Measurements from ENCODE around the gene GLIS1. TPM values are rescaled to one million over a fixed set of nuclear protein-coding genes. Genes with fewer than 3 reads are reported as not detected.

The GLIS1 gene
- total RNA-seq, 1 donor from 2014 or later, result 17.4 TPM

- DNase-seq (ENCODE audit: low spot score), result peak; percentile 79
- Mint-ChIP-seq H3K4me1 (ENCODE audit: low read depth) (peaks cover 16% of the 10 kb centered on the region), H3K36me3 (ENCODE audit: low read depth) (no peaks in the 10 kb centered on the region), H3K27me3 (ENCODE audit: low read depth) (no peaks in the 10 kb centered on the region), H3K27ac (ENCODE audit: unreplicated experiment) (no peak overlapping the region), H3K9me3 (ENCODE audit: low read depth) (no peaks in the 10 kb centered on the region), H3K4me3 (ENCODE audit: unreplicated experiment) (no peak overlapping the region)
- no peak for TF ChIP-seq CTCF (IDR thresholded peaks at IDR 0.05)
Observed at GRCh38 chr1:53636621-53637171, 102.3 kb downstream of the GLIS1 start.

GRCh38 chr1:53634571-53634979 is 104.4 kb downstream of the GLIS1 start:
- H3K27me3 Mint-ChIP-seq (ENCODE audit: low read depth), result no peaks in the 10 kb centered on the region
- H3K36me3 Mint-ChIP-seq (ENCODE audit: low read depth), result no peaks in the 10 kb centered on the region
- peak; percentile 55 for DNase-seq (ENCODE audit: low spot score)
- H3K27ac Mint-ChIP-seq (ENCODE audit: unreplicated experiment), result no peak overlapping the region
- TF ChIP-seq CTCF (IDR thresholded peaks at IDR 0.05), result no peak
- H3K9me3 Mint-ChIP-seq (ENCODE audit: low read depth), result no peaks in the 10 kb centered on the region
- no peak overlapping the region for H3K4me3 Mint-ChIP-seq (ENCODE audit: unreplicated experiment)
- H3K4me1 Mint-ChIP-seq (ENCODE audit: low read depth), result peaks cover 9% of the 10 kb centered on the region

- Mint-ChIP-seq H3K36me3 (ENCODE audit: low read depth) (no peaks in the 10 kb centered on the region), H3K9me3 (ENCODE audit: low read depth) (no peaks in the 10 kb centered on the region), H3K27me3 (ENCODE audit: low read depth) (no peaks in the 10 kb centered on the region), H3K4me1 (ENCODE audit: low read depth) (peaks cover 6% of the 10 kb centered on the region), H3K27ac (ENCODE audit: unreplicated experiment) (no peak overlapping the region), H3K4me3 (ENCODE audit: unreplicated experiment) (no peak overlapping the region)
- no peak for DNase-seq (ENCODE audit: low spot score)
- no peak for TF ChIP-seq CTCF (IDR thresholded peaks at IDR 0.05)
Observed at GRCh38 chr1:53633073-53633704, 105.8 kb downstream of the GLIS1 start.

- no peak for TF ChIP-seq CTCF (IDR thresholded peaks at IDR 0.05)
- DNase-seq (ENCODE audit: low spot score), result no peak
Observed at GRCh38 chr1:53631622-53632310, 107.2 kb downstream of the GLIS1 start.

GRCh38 chr1:53629101-53629691 is 109.8 kb downstream of the GLIS1 start:
- no peak for DNase-seq (ENCODE audit: low spot score)

More at GRCh38 chr1:53631622-53632310, 107.2 kb downstream of the GLIS1 start:
- Mint-ChIP-seq H3K4me1 (ENCODE audit: low read depth) (peaks cover 7% of the 10 kb centered on the region), H3K4me3 (ENCODE audit: unreplicated experiment) (no peak overlapping the region), H3K9me3 (ENCODE audit: low read depth) (no peaks in the 10 kb centered on the region), H3K36me3 (ENCODE audit: low read depth) (no peaks in the 10 kb centered on the region), H3K27me3 (ENCODE audit: low read depth) (no peaks in the 10 kb centered on the region), H3K27ac (ENCODE audit: unreplicated experiment) (no peak overlapping the region)

More at GRCh38 chr1:53629101-53629691, 109.8 kb downstream of the GLIS1 start:
- H3K9me3 Mint-ChIP-seq (ENCODE audit: low read depth), result peaks cover under 1% of the 10 kb centered on the region
- no peaks in the 10 kb centered on the region for H3K27me3 Mint-ChIP-seq (ENCODE audit: low read depth)
- H3K27ac Mint-ChIP-seq (ENCODE audit: unreplicated experiment), result no peak overlapping the region
- peaks cover 26% of the 10 kb centered on the region for H3K4me1 Mint-ChIP-seq (ENCODE audit: low read depth)
- H3K36me3 Mint-ChIP-seq (ENCODE audit: low read depth), result no peaks in the 10 kb centered on the region
- no peak for TF ChIP-seq CTCF (IDR thresholded peaks at IDR 0.05)
- no peak overlapping the region for H3K4me3 Mint-ChIP-seq (ENCODE audit: unreplicated experiment)
